HG02798 (cell line): ENCODE measurements around the gene TLR10.
"Not testable (repeated sequence)": the region's sequence is repeated elsewhere in the genome, so short reads cannot be mapped to it uniquely, and the experiment has no call there.

Experiments
- ATAC-seq: cut with Tn5 transposase; IDR thresholded peaks from one replicate; pipeline ENCODE4 v1.9.1; 2021; ENCODE audit warnings: mild to moderate bottlenecking; ENCODE audit not compliant: unreplicated experiment, poor library complexity

TLR10 gene

GRCh38 chr4:38802561-38803355, 20.0 kb upstream of the TLR10 start:
- ATAC-seq = no peak

- no peak for ATAC-seq
These were observed 18.2 kb upstream of the TLR10 start for GRCh38 chr4:38800961-38801450.

GRCh38 chr4:38800366-38800765, 17.6 kb upstream of the TLR10 start:
- no peak for ATAC-seq

- no peak for ATAC-seq
These were observed 12.3 kb upstream of the TLR10 start for GRCh38 chr4:38795087-38795486.

GRCh38 chr4:38794051-38794450, 11.3 kb upstream of the TLR10 start:
- ATAC-seq = no peak

- ATAC-seq = no peak
These were observed 8.2 kb upstream of the TLR10 start for GRCh38 chr4:38791010-38791409.

- ATAC-seq = no peak
These were observed 5.5 kb upstream of the TLR10 start for GRCh38 chr4:38788317-38788716.

GRCh38 chr4:38787693-38788092, 4.9 kb upstream of the TLR10 start:
- no peak for ATAC-seq

- ATAC-seq = peak; percentile 46
These were observed 3.2 kb upstream of the TLR10 start for GRCh38 chr4:38785901-38786402.

- ATAC-seq = no peak
These were observed 2.4 kb upstream of the TLR10 start for GRCh38 chr4:38785041-38785790.

GRCh38 chr4:38784141-38784540, 1.4 kb upstream of the TLR10 start:
- no peak for ATAC-seq

GRCh38 chr4:38783109-38783460, 295 bp upstream of the TLR10 start:
- no peak for ATAC-seq

GRCh38 chr4:38781854-38782261, 932 bp downstream of the TLR10 start:
- peak; percentile 32 for ATAC-seq

- ATAC-seq = no peak
These were observed 1.8 kb downstream of the TLR10 start for GRCh38 chr4:38780833-38781484.

GRCh38 chr4:38779790-38780189, 3.0 kb downstream of the TLR10 start:
- no peak for ATAC-seq

GRCh38 chr4:38777925-38778324, 4.9 kb downstream of the TLR10 start:
- ATAC-seq = not testable (repeated sequence)

GRCh38 chr4:38775326-38775725, 7.5 kb downstream of the TLR10 start:
- ATAC-seq = no peak

- ATAC-seq = no peak
These were observed 8.4 kb downstream of the TLR10 start for GRCh38 chr4:38774181-38774955.

- ATAC-seq = not testable (repeated sequence)
These were observed 12.5 kb downstream of the TLR10 start for GRCh38 chr4:38770281-38770680.

GRCh38 chr4:38769857-38770256, 12.9 kb downstream of the TLR10 start:
- ATAC-seq = no peak
